IPS-15b (cell line): ENCODE measurements around the gene M1AP.

Experiments used
- H3K27me3 ChIP-seq: one replicate; pipeline ENCODE4 v1.6.1; 2013; ENCODE audit warnings: low read length; ENCODE audit not compliant: control insufficient read depth, insufficient read depth
- H3K36me3 ChIP-seq: one replicate; pipeline ENCODE4 v1.6.1; 2013; ENCODE audit warnings: low read length; ENCODE audit not compliant: control insufficient read depth, insufficient read depth
- H3K4me1 ChIP-seq: one replicate; pipeline ENCODE4 v1.6.1; 2013; ENCODE audit warnings: mild to moderate bottlenecking, low read length; ENCODE audit not compliant: control insufficient read depth, insufficient read depth
- H3K4me3 ChIP-seq: one replicate; pipeline ENCODE4 v1.5.1; 2013; ENCODE audit warnings: low read depth, low read length
- H3K9ac ChIP-seq: one replicate; pipeline ENCODE4 v1.6.1; 2013; ENCODE audit warnings: low read depth, mild to moderate bottlenecking, low read length
- H3K9me3 ChIP-seq: one replicate; pipeline ENCODE4 v1.6.1; 2013; ENCODE audit warnings: mild to moderate bottlenecking, low read length; ENCODE audit not compliant: control insufficient read depth, insufficient read depth

The M1AP gene

DNA sequence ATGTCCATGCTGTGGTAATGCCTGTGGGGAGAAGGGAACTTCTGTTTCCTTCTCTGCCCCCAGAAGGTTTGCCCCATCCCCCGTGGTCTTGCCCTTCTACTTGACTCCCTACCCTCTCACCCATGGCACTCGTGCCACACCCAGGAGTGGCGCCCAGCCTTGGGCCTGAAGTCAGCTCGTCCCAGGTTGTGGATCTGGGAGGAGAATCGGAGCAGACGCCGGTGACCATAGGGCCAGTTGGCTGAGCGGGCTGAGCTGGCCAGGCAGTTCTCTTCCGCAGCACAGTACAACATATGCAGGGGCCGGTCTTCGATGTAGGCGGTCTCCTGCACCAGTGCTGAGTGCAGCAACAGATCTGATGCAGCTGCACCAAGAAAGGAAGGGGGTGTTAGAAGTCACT, 113.7 kb downstream of the M1AP start:
- Histone ChIP-seq H3K9me3 (no peaks in the 10 kb centered on the region), H3K4me3 (no peak overlapping the region), H3K9ac (no peak overlapping the region), H3K4me1 (no peaks in the 10 kb centered on the region), H3K36me3 (no peaks in the 10 kb centered on the region), H3K27me3 (peaks cover 10% of the 10 kb centered on the region)

DNA sequence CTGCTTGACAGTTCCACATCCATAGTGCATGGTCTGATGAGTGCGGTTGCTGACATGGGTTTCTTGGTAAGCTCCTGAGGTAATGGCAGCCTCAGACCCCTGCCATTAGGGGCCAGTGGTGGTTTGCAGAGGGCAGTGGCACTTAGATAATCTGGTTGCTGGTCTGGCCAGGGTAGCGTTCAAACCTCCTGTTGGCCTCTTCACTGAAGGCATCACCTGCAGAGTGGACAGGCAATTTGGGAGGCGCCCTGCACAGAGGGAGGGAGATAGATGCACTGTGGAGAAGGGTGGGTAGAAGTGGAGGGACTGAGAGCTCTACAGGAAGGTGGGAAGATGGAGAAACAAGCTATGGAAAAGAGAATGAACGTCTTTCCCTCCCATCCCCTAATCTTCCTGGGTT, 114.7 kb downstream of the M1AP start:
- H3K27me3 ChIP-seq = peaks cover 8% of the 10 kb centered on the region
- H3K9ac ChIP-seq = no peak overlapping the region
- H3K36me3 ChIP-seq = no peaks in the 10 kb centered on the region
- peaks cover 1% of the 10 kb centered on the region for H3K4me1 ChIP-seq
- no peaks in the 10 kb centered on the region for H3K9me3 ChIP-seq
- H3K4me3 ChIP-seq = no peak overlapping the region

DNA sequence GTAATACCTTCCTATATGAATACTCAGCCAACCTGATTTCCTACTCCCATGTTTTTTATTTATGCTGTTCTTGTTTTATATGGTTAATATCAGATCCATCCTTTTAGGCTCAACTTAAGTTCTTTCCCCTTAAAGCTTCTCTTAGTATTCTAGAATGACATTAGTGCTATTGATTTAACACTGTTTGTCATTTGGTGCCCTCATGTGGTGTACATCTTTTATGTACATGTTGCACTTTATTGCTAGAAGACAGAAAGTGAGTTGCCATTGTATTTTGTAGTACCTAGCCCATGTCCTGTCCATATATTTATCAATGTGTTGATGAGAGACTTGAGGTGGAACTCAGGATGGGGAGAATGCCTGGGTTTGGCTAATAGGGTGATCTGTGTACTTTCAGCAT, 115.9 kb downstream of the M1AP start:
- Histone ChIP-seq H3K27me3 (peaks cover 3% of the 10 kb centered on the region), H3K4me1 (peaks cover 3% of the 10 kb centered on the region), H3K9ac (no peak overlapping the region), H3K4me3 (no peak overlapping the region), H3K9me3 (no peaks in the 10 kb centered on the region), H3K36me3 (peaks cover 7% of the 10 kb centered on the region)

DNA sequence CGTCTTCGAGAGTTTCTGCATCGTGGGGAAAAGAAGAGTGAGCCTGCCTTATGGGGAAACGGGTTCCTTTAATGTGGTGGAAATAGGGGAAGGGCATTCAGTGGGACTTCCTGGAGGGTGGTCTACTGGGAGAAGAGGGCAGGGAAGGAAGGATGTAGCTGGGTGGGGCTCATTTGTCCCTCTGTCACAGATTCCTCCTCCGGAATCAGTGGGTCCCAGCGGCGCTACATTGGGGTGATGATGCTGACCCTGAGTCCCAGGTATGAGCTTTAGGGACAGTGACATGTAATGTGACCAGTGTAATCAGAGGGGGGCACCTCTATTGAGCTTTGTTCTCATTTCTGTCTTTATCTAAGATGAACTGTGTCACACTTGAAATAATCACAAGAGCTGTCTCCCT, 116.5 kb downstream of the M1AP start:
- Histone ChIP-seq H3K4me3 (no peak overlapping the region), H3K4me1 (peaks cover 3% of the 10 kb centered on the region), H3K36me3 (peaks cover 13% of the 10 kb centered on the region), H3K27me3 (peaks cover 3% of the 10 kb centered on the region), H3K9ac (no peak overlapping the region), H3K9me3 (no peaks in the 10 kb centered on the region)

DNA sequence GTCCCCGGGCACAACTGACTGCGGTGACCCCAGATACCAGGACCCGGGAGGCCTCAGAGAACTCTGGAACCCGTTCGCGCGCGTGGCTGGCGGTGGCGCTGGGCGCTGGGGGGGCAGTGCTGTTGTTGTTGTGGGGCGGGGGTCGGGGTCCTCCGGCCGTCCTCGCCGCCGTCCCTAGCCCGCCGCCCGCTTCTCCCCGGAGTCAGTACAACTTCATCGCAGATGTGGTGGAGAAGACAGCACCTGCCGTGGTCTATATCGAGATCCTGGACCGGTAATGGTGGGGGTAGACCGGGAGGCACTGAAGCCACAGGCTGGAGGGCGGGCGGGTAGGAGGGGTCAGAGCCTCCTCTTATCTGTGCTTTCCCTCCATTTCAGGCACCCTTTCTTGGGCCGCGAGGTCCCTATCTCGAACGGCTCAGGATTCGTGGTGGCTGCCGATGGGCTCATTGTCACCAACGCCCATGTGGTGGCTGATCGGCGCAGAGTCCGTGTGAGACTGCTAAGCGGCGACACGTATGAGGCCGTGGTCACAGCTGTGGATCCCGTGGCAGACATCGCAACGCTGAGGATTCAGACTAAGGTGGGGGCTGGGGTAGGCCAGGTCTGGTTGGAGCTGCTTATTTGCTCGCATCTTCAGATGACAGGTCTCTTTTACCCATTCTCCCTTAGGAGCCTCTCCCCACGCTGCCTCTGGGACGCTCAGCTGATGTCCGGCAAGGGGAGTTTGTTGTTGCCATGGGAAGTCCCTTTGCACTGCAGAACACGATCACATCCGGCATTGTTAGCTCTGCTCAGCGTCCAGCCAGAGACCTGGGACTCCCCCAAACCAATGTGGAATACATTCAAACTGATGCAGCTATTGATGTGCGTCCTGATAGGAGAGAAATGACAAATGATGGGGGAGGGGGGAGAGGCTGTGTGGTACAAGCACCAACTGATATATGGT, 117.6 kb downstream of the M1AP start:
- Histone ChIP-seq H3K27me3 (peaks cover 3% of the 10 kb centered on the region), H3K4me1 (peaks cover 3% of the 10 kb centered on the region), H3K9me3 (no peaks in the 10 kb centered on the region), H3K36me3 (peaks cover 17% of the 10 kb centered on the region), H3K4me3 (peak overlapping the region; percentile 99), H3K9ac (peak overlapping the region; percentile 37)

DNA sequence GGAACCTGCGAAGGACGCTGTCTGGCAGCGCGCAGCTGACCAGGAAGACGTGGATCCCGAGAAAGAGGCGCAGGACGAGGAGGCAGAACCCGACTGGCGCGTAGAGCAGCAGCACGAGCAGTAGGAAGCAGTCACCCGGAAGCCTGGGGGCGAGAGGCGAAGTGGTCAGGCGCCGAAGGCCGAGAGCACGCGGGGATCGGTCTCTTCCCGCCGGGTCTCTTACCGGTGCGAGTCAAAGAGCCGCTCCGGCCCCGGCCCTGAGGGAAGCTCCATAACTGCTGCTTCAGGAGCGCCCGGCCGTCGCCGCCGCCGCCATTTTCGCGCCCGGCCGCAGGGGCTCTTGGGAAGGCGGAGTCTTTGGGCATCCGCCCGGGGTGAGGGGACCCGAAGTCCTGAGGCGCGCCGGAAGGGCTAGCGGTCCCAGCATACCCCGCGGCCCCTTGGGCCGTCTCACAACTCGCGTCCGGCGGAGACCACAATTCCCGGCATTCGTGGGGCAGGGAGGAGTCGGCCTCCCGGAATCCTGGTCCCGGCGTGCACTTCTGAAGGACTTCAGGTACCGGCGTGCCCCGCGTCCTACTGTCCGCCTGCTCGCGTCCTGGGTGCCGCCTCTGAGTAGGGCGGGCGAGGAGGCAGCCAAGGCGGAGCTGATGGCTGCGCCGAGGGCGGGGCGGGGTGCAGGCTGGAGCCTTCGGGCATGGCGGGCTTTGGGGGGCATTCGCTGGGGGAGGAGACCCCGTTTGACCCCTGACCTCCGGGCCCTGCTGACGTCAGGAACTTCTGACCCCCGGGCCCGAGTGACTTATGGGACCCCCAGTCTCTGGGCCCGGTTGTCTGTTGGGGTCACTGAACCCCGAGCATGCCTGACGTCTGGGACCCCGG, 118.5 kb downstream of the M1AP start, which contains the start of the genes AUP1 and HTRA2:
Gene AUP1 (minus strand): TSS at position 350 of the 882 bp plus-strand sequence. CDS start 77 bp downstream, at position 273.
Gene HTRA2 (plus strand): TSS at position 577 of the 882 bp plus-strand sequence. CDS start 74 bp downstream, at position 651.
- H3K36me3 ChIP-seq = peaks cover 17% of the 10 kb centered on the region
- peak within 1 kb of the TSS; percentile 99 for H3K4me3 ChIP-seq

DNA sequence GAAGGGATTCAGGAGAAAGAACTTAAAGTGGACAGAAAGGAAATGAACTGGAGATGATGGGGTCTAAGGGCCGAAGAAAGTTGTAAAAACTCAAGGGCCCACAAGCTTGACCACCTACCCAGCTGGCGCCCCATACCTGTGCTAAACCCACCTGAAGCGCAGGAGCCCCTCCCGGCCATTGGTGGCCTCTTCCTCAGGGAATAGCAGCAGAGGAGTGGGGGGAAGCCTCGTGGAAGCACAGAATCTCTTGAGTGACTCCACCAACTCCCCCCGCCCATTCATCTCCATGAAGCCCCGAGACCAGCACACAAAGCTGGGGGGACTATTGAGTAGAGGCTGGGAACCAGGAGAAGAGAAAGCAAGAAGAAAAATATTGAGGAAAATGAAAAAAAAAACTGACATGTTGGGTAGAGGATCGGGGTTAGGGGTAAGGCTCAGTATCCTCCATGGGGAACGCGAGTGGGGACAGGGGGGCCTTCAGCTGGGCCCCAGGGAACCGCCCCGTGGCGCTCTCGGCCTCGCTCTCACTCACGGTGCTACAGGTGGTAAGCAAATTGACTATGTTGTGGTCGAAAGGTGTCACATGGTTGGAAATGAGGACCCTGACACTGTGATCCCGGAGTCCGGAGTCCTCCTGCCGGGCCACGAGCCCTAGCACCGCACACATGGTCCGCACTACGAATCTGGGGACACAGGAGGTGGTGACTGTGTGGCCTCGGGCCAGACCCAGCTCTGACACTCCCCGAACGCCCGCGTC, 119.4 kb downstream of the M1AP start:
- Histone ChIP-seq H3K9ac (peak overlapping the region; percentile 87), H3K4me1 (peaks cover 3% of the 10 kb centered on the region), H3K9me3 (no peaks in the 10 kb centered on the region), H3K27me3 (peaks cover 5% of the 10 kb centered on the region), H3K36me3 (peaks cover 17% of the 10 kb centered on the region), H3K4me3 (peak overlapping the region; percentile 99)

More for the DNA sequence above, 118.5 kb downstream of the M1AP start, which contains the start of the genes AUP1 and HTRA2:
- Histone ChIP-seq H3K4me1 (peaks cover 3% of the 10 kb centered on the region), H3K9ac (peak within 1 kb of the TSS; percentile 87), H3K27me3 (peaks cover 3% of the 10 kb centered on the region), H3K9me3 (no peaks in the 10 kb centered on the region)

DNA sequence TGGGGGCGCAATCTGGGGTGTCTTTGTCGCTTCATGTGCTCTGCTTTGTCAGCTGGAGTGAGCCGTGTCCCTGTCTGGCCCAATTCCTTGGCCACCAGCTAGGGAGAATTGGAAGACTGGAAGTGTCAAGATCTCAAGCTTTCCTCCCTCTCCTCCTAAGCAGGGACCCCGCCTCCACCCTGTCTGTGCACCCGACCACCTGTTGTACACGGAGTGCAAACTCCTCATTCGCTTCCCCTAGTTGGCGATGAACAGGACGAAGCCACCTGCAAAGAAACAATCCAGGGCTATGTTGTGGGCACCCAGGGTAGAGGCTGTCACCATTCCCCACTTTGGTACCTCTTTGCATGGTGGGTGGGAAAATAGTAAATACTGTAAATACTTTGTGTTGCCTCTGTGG, 120.4 kb downstream of the M1AP start:
- H3K9me3 ChIP-seq = no peaks in the 10 kb centered on the region
- peaks cover 3% of the 10 kb centered on the region for H3K4me1 ChIP-seq
- no peak overlapping the region for H3K9ac ChIP-seq
- peaks cover 17% of the 10 kb centered on the region for H3K36me3 ChIP-seq
- no peak overlapping the region for H3K4me3 ChIP-seq
- H3K27me3 ChIP-seq = peaks cover 16% of the 10 kb centered on the region

DNA sequence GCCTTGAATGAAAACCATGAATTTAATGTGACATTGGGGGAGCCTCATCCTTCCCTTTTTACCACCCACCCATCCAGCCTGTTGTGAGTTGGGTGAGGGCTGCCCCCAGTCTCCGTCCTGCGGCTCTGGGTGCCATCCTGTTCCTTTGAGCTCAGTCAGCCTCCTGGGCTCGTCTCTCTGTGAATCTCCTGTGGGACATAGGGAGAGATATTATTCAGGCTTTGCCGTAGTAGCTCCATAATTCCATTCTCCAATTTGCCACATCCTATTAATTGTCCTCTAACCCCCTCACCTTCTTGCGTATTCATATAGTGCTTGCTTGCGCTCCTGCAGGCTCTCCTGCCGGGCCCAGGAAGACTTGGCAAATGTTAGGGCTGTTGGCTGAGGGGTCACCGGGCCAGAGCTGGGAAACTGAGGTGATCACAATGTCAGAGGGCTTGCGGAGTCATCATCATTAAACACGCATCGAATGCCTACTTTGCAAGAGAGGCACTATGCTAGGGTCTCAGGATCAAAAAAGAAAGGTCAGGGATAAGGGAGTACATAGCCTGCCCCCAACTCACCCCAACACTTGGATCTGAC, 121.4 kb downstream of the M1AP start:
- peaks cover 17% of the 10 kb centered on the region for H3K36me3 ChIP-seq
- peaks cover 3% of the 10 kb centered on the region for H3K4me1 ChIP-seq
- H3K9ac ChIP-seq = no peak overlapping the region
- no peak overlapping the region for H3K4me3 ChIP-seq
- no peaks in the 10 kb centered on the region for H3K9me3 ChIP-seq
- peaks cover 26% of the 10 kb centered on the region for H3K27me3 ChIP-seq

DNA sequence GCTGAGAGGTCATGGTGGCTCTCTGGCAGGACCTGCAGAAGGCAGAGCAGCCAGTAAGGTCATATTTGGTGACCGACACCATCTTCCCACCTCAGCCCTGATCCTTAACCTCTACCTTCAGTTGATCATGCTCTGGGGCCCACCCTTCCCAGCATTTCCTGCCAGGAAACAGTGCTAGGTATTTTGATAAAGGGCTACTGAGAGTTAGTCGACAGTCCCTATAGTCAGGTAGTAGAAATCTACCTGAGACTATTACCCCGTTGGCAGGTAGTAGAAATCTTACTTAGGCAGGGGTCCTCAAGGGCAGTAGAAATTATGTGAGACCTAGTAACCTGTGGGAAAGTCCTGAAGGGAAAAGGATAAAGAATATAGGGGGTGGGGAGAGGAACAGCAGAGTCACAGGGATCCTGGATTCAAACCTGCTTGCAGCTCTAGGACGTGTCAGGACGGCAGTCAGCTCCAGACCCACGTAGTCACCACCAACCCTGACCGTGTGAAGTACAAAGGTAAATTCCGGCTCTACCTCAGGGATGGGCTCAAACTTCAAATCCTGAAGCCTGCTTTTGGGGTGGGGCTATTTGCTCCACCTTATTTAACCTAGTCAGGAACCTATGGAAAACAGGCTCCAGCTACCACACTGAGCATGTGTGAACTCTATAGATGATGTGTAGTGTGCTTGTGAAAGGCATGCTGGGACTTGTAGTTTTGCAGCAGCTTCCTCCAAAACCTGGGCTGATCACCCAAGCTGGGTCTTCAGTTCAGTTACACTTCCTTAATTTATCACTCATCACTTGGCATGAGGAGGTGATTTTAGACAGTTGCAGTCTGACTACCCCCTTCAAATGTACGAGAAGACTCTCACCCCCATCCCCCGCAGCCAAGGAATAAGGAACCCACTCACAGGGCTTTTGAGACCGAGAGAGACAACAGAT, 122.1 kb downstream of the M1AP start, which contains the start of gene DQX1:
Gene DQX1 (minus strand): TSS at position 515 of the 932 bp plus-strand sequence. CDS start 502 bp downstream, at position 13.
- Histone ChIP-seq H3K27me3 (peaks cover 29% of the 10 kb centered on the region), H3K4me3 (no peak within 1 kb of the TSS), H3K36me3 (peaks cover 17% of the 10 kb centered on the region), H3K9me3 (no peaks in the 10 kb centered on the region), H3K4me1 (peaks cover 3% of the 10 kb centered on the region), H3K9ac (no peak within 1 kb of the TSS)
